HepG2 (cell line): Measurements from ENCODE around the gene PLN. TPM values are rescaled to one million over a fixed set of nuclear protein-coding genes. Genes with fewer than 3 reads are reported as not detected.

Experiments
- ATAC-seq: fragments of 200-7000 bp; cut with Tn5 transposase; 3 replicates; pipeline ENCODE4 v1.9.1; 2020; ENCODE audit warnings: mild to moderate bottlenecking, moderate library complexity
- BruUV-seq: library from RNA; stranded (reverse); fragments of 400-500 nt; replicated peaks from 2 replicates; lab custom pipeline; 2021; lab: Mats Ljungman, UMichigan
- CTCF ChIA-PET: fragments of 300-600 bp; formaldehyde crosslinking; extraction: SDS; loops from one replicate; lab custom pipeline; 2021; ENCODE audit warnings: low total read pairs, inconsistent platforms, low intra/inter-chr PET ratio; lab: Yijun Ruan, JAX
- POLR2A ChIA-PET: fragments of 350-600 bp; sonication (Branson Sonifier 250); formaldehyde crosslinking; loops from one replicate; lab custom pipeline; 2020; ENCODE audit warnings: antibody characterized with exemption, inconsistent platforms; lab: Yijun Ruan, JAX
- DNase-seq: peaks from one replicate; pipeline ENCODE4 v3.0.0-alpha.2; 2015; ENCODE audit warnings: low spot score
- FAIRE-seq: peaks from 3 replicates; lab custom pipeline; 2011; peaks lifted over from hg19 to GRCh38; lab: Jason Lieb, UNC
- H2AFZ ChIP-seq: one replicate; pipeline ENCODE4 v1.6.1; 2011; ENCODE audit warnings: low read length, inconsistent platforms
- H3K27ac ChIP-seq: fragments of 300-600 bp; 3 replicates; pipeline ENCODE4 v1.8.0; 2011; ENCODE audit warnings: mixed run types, mild to moderate bottlenecking, mixed read lengths, low read length, inconsistent platforms; ENCODE audit not compliant: insufficient read depth; ENCODE audit errors: extremely low read length
- H3K27me3 ChIP-seq, 2 experiments: fragments of 200-600 bp in 1 of 2; 2 replicates in 1 of 2; 3 replicates in 1 of 2; pipeline versions ENCODE4 v1.6.0 to v1.8.0; 2011; ENCODE audit warnings: low read length in 2 of 2, mild to moderate bottlenecking in 2 of 2, moderate library complexity in 2 of 2, inconsistent platforms in 1 of 2; ENCODE audit not compliant: insufficient read depth in 2 of 2, control insufficient read depth in 1 of 2
- H3K36me3 ChIP-seq, 2 experiments: fragments of 200-600 bp in 1 of 2; replicated peaks in 1 of 2; 2 replicates in 1 of 2; 3 replicates in 1 of 2; pipeline versions ENCODE4 v1.5.1 to v1.8.0; 2011; ENCODE audit warnings: low read length in 2 of 2, inconsistent platforms in 1 of 2; ENCODE audit not compliant: insufficient read depth in 2 of 2, control insufficient read depth in 1 of 2
- H3K4me1 ChIP-seq: 2 replicates; pipeline ENCODE4 v1.5.1; 2012; ENCODE audit warnings: low read length, inconsistent platforms; ENCODE audit not compliant: insufficient read depth
- H3K4me2 ChIP-seq: 2 replicates; pipeline ENCODE4 v1.6.0; 2011; ENCODE audit warnings: low read depth, low read length, inconsistent platforms
- H3K4me3 ChIP-seq, 3 experiments: fragments of 200-600 bp in 1 of 3; sonication (generic), shearing (Covaris generic) in 1 of 3; replicated peaks in 1 of 3; 2 replicates each; pipeline ENCODE4 v1.5.1; 2011 to 2016; ENCODE audit warnings: low read length in 3 of 3, inconsistent platforms in 2 of 3, low read depth in 2 of 3, mild to moderate bottlenecking in 2 of 3, control low read depth in 1 of 3, mixed read lengths in 1 of 3; ENCODE audit not compliant: insufficient read depth in 1 of 3
- H3K79me2 ChIP-seq: one replicate; pipeline ENCODE4 v1.6.1; 2011; ENCODE audit warnings: low read length, inconsistent platforms; ENCODE audit not compliant: insufficient read depth
- H3K9ac ChIP-seq: 2 replicates; pipeline ENCODE4 v1.6.0; 2011; ENCODE audit warnings: mild to moderate bottlenecking, low read depth, low read length, inconsistent platforms; ENCODE audit not compliant: insufficient read depth
- H3K9me3 ChIP-seq: 2 replicates; pipeline ENCODE4 v1.5.1; 2012; ENCODE audit warnings: mild to moderate bottlenecking, low read length
- H4K20me1 ChIP-seq: 2 replicates; pipeline ENCODE4 v1.6.0; 2011; ENCODE audit warnings: inconsistent platforms, mild to moderate bottlenecking, low read length, moderate library complexity; ENCODE audit not compliant: insufficient read depth
- CBX2 ChIP-seq, 2 experiments: fragments of 200-600 bp in 1 of 2; sonication (generic); formaldehyde crosslinking in 1 of 2; IDR thresholded peaks; 2 replicates each; pipeline versions ENCODE4 v1.7.0 to v1.8.1; 2018 to 2022; ENCODE audit warnings: low read depth in 2 of 2, low read length in 1 of 2, mild to moderate bottlenecking in 1 of 2, missing genetic modification reagents in 1 of 2
- DR1 ChIP-seq: sonication (generic); formaldehyde crosslinking; IDR thresholded peaks from 2 replicates; pipeline ENCODE4 v1.8.0; 2021; ENCODE audit warnings: mild to moderate bottlenecking, missing genetic modification reagents, inconsistent platforms
- HNRNPH1 ChIP-seq: fragments of 200-400 bp; formaldehyde crosslinking; optimal IDR thresholded peaks from 2 replicates; pipeline ENCODE3; 2017; ENCODE audit warnings: mild to moderate bottlenecking, low read depth, low read length
- IRX3 ChIP-seq: sonication (generic); formaldehyde crosslinking; IDR thresholded peaks from 2 replicates; pipeline ENCODE4 v1.8.1; 2023; ENCODE audit warnings: mild to moderate bottlenecking, low read depth, missing genetic modification reagents, borderline replicate concordance
- JUN ChIP-seq: sonication (generic); formaldehyde crosslinking; IDR thresholded peaks from 2 replicates; pipeline ENCODE4 v1.4.0; 2020; ENCODE audit warnings: mild to moderate bottlenecking, missing genetic modification reagents
- KDM6A ChIP-seq: IDR thresholded peaks from 2 replicates; pipeline ENCODE4 v1.6.1; 2016; ENCODE audit warnings: low read depth
- NR3C1 ChIP-seq: sonication (generic); formaldehyde crosslinking; IDR thresholded peaks from 2 replicates; pipeline ENCODE4 v1.4.0; 2020; ENCODE audit warnings: missing genetic modification reagents
- RORA ChIP-seq: sonication (generic); formaldehyde crosslinking; IDR thresholded peaks from 2 replicates; pipeline ENCODE4 v1.5.0; 2020; ENCODE audit warnings: mild to moderate bottlenecking, missing genetic modification reagents, moderate library complexity
- SP5 ChIP-seq: IDR thresholded peaks from 2 replicates; pipeline ENCODE4 v1.6.1; 2016; ENCODE audit warnings: low read depth, borderline replicate concordance
- SRF ChIP-seq: IDR thresholded peaks from 2 replicates; pipeline ENCODE4 v1.6.1; 2011; ENCODE audit warnings: mild to moderate bottlenecking, low read depth, low read length, moderate library complexity
- ZBTB25 ChIP-seq: IDR thresholded peaks from 2 replicates; pipeline ENCODE4 v1.6.1; 2018; ENCODE audit warnings: missing genetic modification reagents
- ZIK1 ChIP-seq: sonication (generic); formaldehyde crosslinking; IDR thresholded peaks from 2 replicates; pipeline ENCODE4 v1.5.0; 2020; ENCODE audit warnings: mild to moderate bottlenecking, low read depth, missing genetic modification reagents, borderline replicate concordance
- ZNF235 ChIP-seq: sonication (generic); formaldehyde crosslinking; IDR thresholded peaks from 2 replicates; pipeline ENCODE4 v1.8.1; 2023; ENCODE audit warnings: mild to moderate bottlenecking, missing genetic modification reagents, borderline replicate concordance
- ZNF512 ChIP-seq: sonication (generic); formaldehyde crosslinking; IDR thresholded peaks from 2 replicates; pipeline ENCODE4 v1.4.0; 2020; ENCODE audit warnings: mild to moderate bottlenecking, missing genetic modification reagents
- ZSCAN31 ChIP-seq: sonication (generic); formaldehyde crosslinking; IDR thresholded peaks from 2 replicates; pipeline ENCODE4 v1.5.0; 2020; ENCODE audit warnings: low read depth, mild to moderate bottlenecking, missing genetic modification reagents
- ZUFSP ChIP-seq: sonication (generic); formaldehyde crosslinking; IDR thresholded peaks from 2 replicates; pipeline ENCODE4 v1.9.0; 2021; ENCODE audit warnings: missing genetic modification reagents, mild to moderate bottlenecking, borderline replicate concordance
- WGBS: methylation state at CpG from one replicate; pipeline ENCODE4 v1.1.6; 2017; ENCODE audit warnings: low lambda C conversion rate; 5-methylcytosine and 5-hydroxymethylcytosine counted together
- in situ Hi-C: cut with HindIII; loops from 2 replicates; pipeline ENCODE4 v1.10.0; 2017; ENCODE audit warnings: low pct_unique_long_range_greater_than_20kb; ENCODE audit not compliant: extremely low pct_ligation_motif_present
- intact Hi-C: fragments of 100-400 bp; cut with micrococcal nuclease; formaldehyde crosslinking; loops from one replicate; pipeline ENCODE4 v1.10.0; 2022; ENCODE audit not compliant: unreplicated experiment
- polyA plus RNA-seq, 8 experiments: library from polyadenylated mRNA; depleted of rRNA in 3 of 8; stranded (reverse) in 7 of 8; unstranded in 1 of 8; fragments of >200 nt; fragmentation: Illumina TruSeq in 4 of 8; extraction: Trizol in 4 of 8; gene quantifications; 2 replicates each; pipeline versions ENCODE4 v1.2.1 to v1.2.3, GENCODE V29; 2011 to 2016; ENCODE audit warnings: low read depth in 4 of 8, missing spikeins in 1 of 8, mixed read lengths in 1 of 8; ENCODE audit not compliant: insufficient read depth in 1 of 8
- total RNA-seq, 5 experiments: library from RNA; depleted of rRNA; stranded (reverse); fragments of >200 nt; fragmentation: Illumina TruSeq; extraction: Trizol; gene quantifications; 2 replicates each; pipeline ENCODE4 v1.2.3, GENCODE V29; 2016; ENCODE audit warnings: low read depth in 1 of 5

Gene PLN
- total and polyA plus RNA-seq, 2 of the 13 experiments (the other 11 are each of a cell fraction or from before 2014, with no cell fraction given), result not detected

- no peaks in the 10 kb centered on the region for H3K4me1 ChIP-seq
- TF ChIP-seq RORA (CRISPR knock-in tag) (no peak), NR3C1 (CRISPR knock-in tag) (no peak), HNRNPH1 (no peak), ZSCAN31 (no peak), ZNF512 (CRISPR knock-in tag) (no peak), JUN (CRISPR knock-in tag) (no peak), ZNF235 (no peak), ZIK1 (no peak), ZBTB25 (CRISPR knock-in tag) (no peak), SRF (no peak), DR1 (CRISPR knock-in tag) (no peak), SP5 (CRISPR knock-in tag) (no peak), KDM6A (CRISPR knock-in tag) (no peak), CBX2 (IDR thresholded peaks at IDR 0.05; ENCODE audit: low read depth, low read length) (no peak), CBX2 (CRISPR knock-in tag; IDR thresholded peaks at IDR 0.05; ENCODE audit: low read depth) (no peak), ZUFSP (CRISPR knock-in tag) (no peak), IRX3 (CRISPR knock-in tag) (no peak)
- TF ChIP-seq, all 625 proteins: peak for 0
- Histone ChIP-seq H3K9me3 (peaks cover 32% of the 10 kb centered on the region), H3K27ac (no peak overlapping the region), H3K27me3 (no peaks in the 10 kb centered on the region; a peak in 1 of 5 replicates), H3K79me2 (no peaks in the 10 kb centered on the region), H3K4me3 (no peak overlapping the region), H4K20me1 (no peaks in the 10 kb centered on the region), H2AFZ (no peak overlapping the region), H3K4me2 (no peak overlapping the region), H3K9ac (no peak overlapping the region), H3K36me3 (no peaks in the 10 kb centered on the region)
- BruUV-seq, result no TSS peak
- CTCF ChIA-PET, result no interaction called here
- FAIRE-seq (no peak), DNase-seq (no peak), ATAC-seq (no peak)
- in situ Hi-C loops, result loop anchor here (25.0 kb wide), 2 partner anchors 591 to 741 kb away; no protein-coding TSS in a partner anchor
- WGBS, result 8% methylated on average over 4 of the region's 4 CpGs
- POLR2A ChIA-PET, result no interaction called here
- intact Hi-C loops, result no loop called here
Observed at GRCh38 chr6:118577972-118578371, 29.9 kb downstream of the PLN start.
